T-helper 17 cell (primary cell): ENCODE results near the gene CTNND2. TPM values are rescaled to one million over a fixed set of nuclear protein-coding genes. Genes with fewer than 3 reads are reported as not detected.

Experiments
- ATAC-seq: fragments of 150-1000 bp; cut with Tn5 transposase; 2 replicates; pipeline ENCODE4 v1.10.0; 2021; ENCODE audit warnings: mild to moderate bottlenecking, moderate library complexity
- DNase-seq, 3 donors: peaks; one replicate each; pipeline versions ENCODE4 v3.0.0 to v3.0.0-alpha.2; 2020 to 2021
- H3K9me3 ChIP-seq: one replicate; pipeline ENCODE4 v1.7.0; 2013; ENCODE audit warnings: low read length, mild to moderate bottlenecking; ENCODE audit not compliant: control insufficient read depth, poor library complexity, severe bottlenecking
- H3K27ac Mint-ChIP-seq: one replicate; pipeline ENCODE4 v1.8.0; 2022; ENCODE audit warnings: mild to moderate bottlenecking, moderate library complexity, mixed read lengths
- H3K27me3 Mint-ChIP-seq: one replicate; pipeline ENCODE4 v1.8.0; 2022; ENCODE audit warnings: mixed read lengths
- H3K36me3 Mint-ChIP-seq: one replicate; pipeline ENCODE4 v1.8.0; 2022; ENCODE audit warnings: low read depth, mixed read lengths
- H3K4me1 Mint-ChIP-seq: one replicate; pipeline ENCODE4 v1.8.0; 2022; ENCODE audit warnings: mild to moderate bottlenecking, mixed read lengths
- H3K4me3 Mint-ChIP-seq: one replicate; pipeline ENCODE4 v1.8.0; 2022; ENCODE audit warnings: mild to moderate bottlenecking, moderate library complexity, mixed read lengths
- total RNA-seq, 4 donors: library from RNA in 2 of 4; stranded (reverse) in 2 of 4; gene quantifications; one replicate each; pipeline ENCODE4 v1.2.3 and lab custom pipeline; 2022 to 2026

The CTNND2 gene
- total RNA-seq, 2 donors from 2014 or later, result 0.94 to 1.6 TPM

DNA sequence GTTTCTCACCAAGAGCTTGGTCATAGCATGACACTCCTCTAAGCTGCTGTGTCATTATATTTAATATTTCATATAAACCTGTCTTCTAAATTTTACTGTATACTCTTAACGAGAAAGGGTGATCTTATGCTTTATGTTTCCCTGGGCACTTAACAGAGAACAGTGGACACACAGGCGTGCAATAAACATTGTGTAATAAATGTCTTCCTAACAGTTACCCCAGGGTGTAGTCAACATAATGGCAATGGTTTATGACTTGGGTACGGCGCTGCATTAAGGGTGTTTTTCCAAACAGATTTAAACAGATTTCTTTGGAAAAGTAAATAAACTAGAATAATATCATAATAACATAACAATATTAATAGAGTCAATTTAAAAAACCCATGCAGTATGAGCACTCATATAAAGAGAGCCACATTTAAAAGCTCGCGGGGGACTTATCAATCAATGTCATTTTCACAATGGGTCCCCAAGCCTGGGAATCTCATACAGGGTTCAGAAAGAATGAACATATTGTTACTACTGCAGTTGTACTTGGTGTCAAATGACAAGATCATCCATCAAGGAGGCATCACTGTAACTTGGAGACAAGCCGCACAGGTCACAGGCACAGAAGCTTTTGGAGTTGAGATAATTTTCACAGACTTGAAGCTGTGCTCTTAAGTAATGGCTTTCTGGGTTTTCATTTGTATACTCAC, 376.4 kb downstream of the CTNND2 start:
- H3K9me3 ChIP-seq, result no peaks in the 10 kb centered on the region
- DNase-seq (no peak), ATAC-seq (no peak)
- Mint-ChIP-seq H3K4me1 (no peaks in the 10 kb centered on the region), H3K27me3 (peaks cover 12% of the 10 kb centered on the region), H3K36me3 (no peaks in the 10 kb centered on the region), H3K27ac (no peak overlapping the region), H3K4me3 (no peak overlapping the region)

DNA sequence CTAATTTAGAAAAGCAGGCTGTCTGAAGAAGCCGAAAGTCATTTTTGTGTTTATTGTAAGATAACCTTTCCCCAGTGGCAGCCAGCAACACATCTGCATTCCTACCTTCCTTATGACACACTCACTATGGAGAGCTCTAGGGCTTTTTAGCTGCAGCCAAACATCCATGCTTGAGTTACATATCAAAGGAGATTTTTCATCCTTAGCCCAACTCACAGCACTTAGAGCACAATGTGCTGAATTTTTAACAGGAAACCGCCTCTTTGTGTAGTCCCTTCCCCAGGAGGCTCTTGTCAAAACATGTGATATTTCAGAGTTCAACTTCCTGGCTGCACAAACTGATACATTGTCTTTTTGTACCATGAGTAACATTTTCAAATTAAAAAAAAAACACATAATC, 379.2 kb downstream of the CTNND2 start:
- no peaks in the 10 kb centered on the region for H3K9me3 ChIP-seq
- ATAC-seq, result no peak
- no peaks in the 10 kb centered on the region for H3K36me3 Mint-ChIP-seq
- H3K27ac Mint-ChIP-seq, result no peak overlapping the region
- no peaks in the 10 kb centered on the region for H3K27me3 Mint-ChIP-seq
- no peak for DNase-seq
- no peaks in the 10 kb centered on the region for H3K4me1 Mint-ChIP-seq
- H3K4me3 Mint-ChIP-seq, result no peak overlapping the region

DNA sequence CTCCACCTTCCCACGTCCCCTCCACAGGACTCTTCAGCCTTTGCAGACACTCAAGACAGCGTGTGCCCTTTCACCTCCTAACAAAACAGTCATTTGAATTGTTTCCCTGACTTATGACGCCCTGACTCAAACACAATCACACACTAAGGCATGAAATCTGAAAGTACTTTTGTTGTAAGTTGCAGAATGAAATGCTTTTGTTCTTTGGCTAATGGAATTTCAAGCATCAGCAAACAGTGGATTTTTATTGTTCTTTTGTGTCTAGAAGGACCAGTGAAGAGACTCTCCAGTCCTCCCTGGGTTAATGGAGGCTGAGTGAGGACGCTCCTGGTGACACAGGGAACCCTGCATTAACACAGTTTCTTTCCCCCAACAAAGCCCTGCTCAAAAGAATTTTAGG, 380.1 kb downstream of the CTNND2 start:
- DNase-seq, result no peak

DNA sequence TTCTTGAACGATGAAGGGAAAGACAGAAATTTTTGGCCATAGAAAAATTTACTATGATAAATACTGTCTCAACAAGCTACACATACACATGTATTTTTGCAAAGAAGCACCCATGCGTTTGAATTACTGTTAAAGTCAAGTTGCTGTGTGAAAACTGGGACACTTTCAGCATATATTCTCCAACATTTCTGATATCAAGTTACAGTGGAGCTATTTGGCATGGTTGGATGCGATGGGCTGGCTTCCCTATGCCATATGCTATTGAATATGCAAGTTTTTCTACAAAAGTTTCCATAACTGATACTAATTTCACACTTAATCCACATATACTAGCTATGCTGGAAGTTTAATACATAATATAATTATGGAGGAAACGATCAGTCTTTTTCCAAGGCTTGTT, 381.4 kb downstream of the CTNND2 start:
- Mint-ChIP-seq H3K36me3 (no peaks in the 10 kb centered on the region), H3K4me3 (no peak overlapping the region), H3K27me3 (no peaks in the 10 kb centered on the region), H3K27ac (no peak overlapping the region), H3K4me1 (no peaks in the 10 kb centered on the region)
- DNase-seq, result no peak
- no peaks in the 10 kb centered on the region for H3K9me3 ChIP-seq
- ATAC-seq, result no peak

More for the DNA sequence above, 380.1 kb downstream of the CTNND2 start:
- H3K27ac Mint-ChIP-seq, result no peak overlapping the region
- ATAC-seq, result no peak
- H3K36me3 Mint-ChIP-seq, result no peaks in the 10 kb centered on the region
- no peak overlapping the region for H3K4me3 Mint-ChIP-seq
- no peaks in the 10 kb centered on the region for H3K27me3 Mint-ChIP-seq
- H3K4me1 Mint-ChIP-seq, result no peaks in the 10 kb centered on the region
- H3K9me3 ChIP-seq, result no peaks in the 10 kb centered on the region

DNA sequence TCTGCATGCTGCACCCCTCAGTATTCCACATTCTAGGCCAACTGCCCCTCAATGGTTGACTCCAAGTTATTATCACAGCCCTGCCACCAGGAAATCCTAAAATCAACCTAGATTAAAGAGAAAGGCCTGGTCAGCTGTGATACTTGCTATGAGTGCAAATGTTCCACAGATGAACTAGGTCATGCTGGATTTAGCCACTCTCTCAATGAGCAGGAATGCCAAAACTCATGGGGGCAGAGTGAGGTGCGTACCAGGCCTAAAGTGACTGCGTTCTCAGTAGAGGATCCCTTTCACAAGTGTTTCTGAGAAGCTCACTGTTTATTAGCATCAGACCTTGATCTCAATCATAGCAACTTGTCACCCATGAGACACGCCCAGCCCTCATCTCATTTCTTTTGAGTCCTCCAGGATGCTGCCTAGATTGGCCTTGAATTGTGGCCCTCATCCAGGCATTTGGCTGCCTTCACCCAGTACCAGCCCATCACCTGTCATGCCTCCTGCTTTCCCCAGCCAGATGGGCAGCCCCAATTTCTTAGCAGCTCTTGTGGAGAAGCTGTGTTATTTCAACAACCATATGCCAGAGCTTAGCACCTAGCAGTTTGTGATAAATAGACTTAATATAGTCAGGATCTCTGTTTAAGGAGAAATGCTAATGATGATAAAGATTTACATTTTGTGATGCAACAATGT, 383.9 kb downstream of the CTNND2 start:
- H3K27me3 Mint-ChIP-seq, result no peaks in the 10 kb centered on the region

DNA sequence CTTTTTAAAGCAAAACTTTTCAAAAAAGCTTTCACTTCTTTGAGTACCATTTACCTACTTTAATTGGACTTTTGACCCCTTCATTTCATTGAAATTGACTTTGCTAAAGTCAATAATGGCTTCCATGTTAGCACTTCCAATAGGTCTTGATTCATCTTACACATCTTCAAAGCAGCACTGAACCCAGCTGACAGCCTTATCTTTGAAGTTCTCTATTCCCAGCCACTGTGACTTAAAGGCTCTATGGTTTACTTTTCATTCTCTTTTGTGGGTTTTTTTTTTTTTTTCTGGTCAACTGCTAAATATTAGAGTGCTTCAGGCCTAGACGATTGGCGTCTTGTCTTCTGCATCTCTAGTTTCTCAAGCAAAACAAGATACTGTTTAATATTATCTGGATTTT, 385.0 kb downstream of the CTNND2 start:
- Mint-ChIP-seq H3K4me1 (no peaks in the 10 kb centered on the region), H3K27me3 (no peaks in the 10 kb centered on the region), H3K27ac (no peak overlapping the region), H3K4me3 (no peak overlapping the region), H3K36me3 (no peaks in the 10 kb centered on the region)
- DNase-seq (no peak), ATAC-seq (no peak)
- no peaks in the 10 kb centered on the region for H3K9me3 ChIP-seq

More for the DNA sequence above, 383.9 kb downstream of the CTNND2 start:
- H3K9me3 ChIP-seq, result no peaks in the 10 kb centered on the region
- H3K4me1 Mint-ChIP-seq, result no peaks in the 10 kb centered on the region
- DNase-seq (no peak), ATAC-seq (no peak)
- H3K27ac Mint-ChIP-seq, result no peak overlapping the region
- no peaks in the 10 kb centered on the region for H3K36me3 Mint-ChIP-seq
- no peak overlapping the region for H3K4me3 Mint-ChIP-seq

GRCh38 chr5:11518676-11519075, 385.6 kb downstream of the CTNND2 start:
- H3K9me3 ChIP-seq, result no peaks in the 10 kb centered on the region
- ATAC-seq (no peak), DNase-seq (no peak)
- Mint-ChIP-seq H3K27ac (no peak overlapping the region), H3K36me3 (no peaks in the 10 kb centered on the region), H3K27me3 (no peaks in the 10 kb centered on the region), H3K4me3 (no peak overlapping the region), H3K4me1 (no peaks in the 10 kb centered on the region)

DNA sequence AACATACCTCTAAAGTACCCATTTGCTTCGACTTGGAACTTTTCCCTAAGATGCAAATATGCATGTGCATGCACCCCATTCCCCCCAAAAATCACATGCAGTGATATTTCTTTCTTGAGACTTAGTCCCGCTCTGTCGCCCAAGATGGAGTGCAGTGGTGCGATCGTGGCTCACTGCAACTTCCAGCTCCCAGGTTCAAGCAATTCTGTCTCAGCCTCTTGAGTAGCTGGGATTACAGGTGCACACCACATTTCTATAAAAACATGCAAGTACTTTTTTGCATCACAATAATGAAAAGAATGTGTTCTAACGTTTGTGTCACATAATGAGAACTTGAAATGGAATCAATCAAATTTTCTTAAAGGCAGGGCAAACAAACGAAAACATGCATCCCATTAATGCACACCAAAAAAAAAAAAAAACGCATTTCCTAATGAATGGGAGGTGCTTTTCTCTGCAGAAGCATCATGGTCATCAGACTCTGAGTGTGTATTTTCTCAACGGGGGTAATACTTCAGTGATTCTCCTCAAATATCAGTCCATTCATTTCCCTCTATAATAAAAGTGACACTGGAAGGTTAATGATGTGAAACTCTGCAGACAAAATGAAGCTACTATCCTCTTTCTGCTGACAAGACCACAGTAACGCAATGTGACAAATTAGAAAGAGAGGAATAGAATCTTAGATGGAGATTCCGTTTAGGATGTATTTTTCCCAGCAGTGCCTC, 389.4 kb downstream of the CTNND2 start:
- DNase-seq, result no peak
- Mint-ChIP-seq H3K27ac (no peak overlapping the region), H3K36me3 (no peaks in the 10 kb centered on the region), H3K27me3 (no peaks in the 10 kb centered on the region), H3K4me1 (no peaks in the 10 kb centered on the region), H3K4me3 (no peak overlapping the region)
- no peak for ATAC-seq
- H3K9me3 ChIP-seq, result no peaks in the 10 kb centered on the region

GRCh38 chr5:11511878-11512277, 392.4 kb downstream of the CTNND2 start:
- Mint-ChIP-seq H3K4me1 (no peaks in the 10 kb centered on the region), H3K27me3 (no peaks in the 10 kb centered on the region)
- no peak for ATAC-seq

DNA sequence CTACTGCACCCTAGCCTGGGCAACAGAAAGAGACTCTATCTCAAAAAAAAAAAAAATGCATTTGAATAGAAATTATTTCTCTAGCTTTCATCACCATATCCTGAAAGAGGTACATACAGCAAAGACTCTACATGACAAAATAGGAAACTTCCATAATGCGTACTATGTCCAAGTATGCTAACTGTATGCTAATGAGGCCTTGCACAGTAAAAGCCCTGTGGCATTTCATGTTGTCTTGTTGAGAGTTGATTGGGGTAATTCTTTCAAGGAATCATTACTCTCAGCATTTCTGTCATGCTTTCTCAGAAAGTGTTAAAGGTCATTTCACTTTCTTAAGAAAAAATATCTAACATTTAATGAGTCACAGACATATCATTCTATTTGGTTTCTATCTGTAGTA, 393.4 kb downstream of the CTNND2 start:
- H3K27ac Mint-ChIP-seq, result no peak overlapping the region
- no peaks in the 10 kb centered on the region for H3K27me3 Mint-ChIP-seq
- DNase-seq, result no peak
- H3K9me3 ChIP-seq, result no peaks in the 10 kb centered on the region
- no peaks in the 10 kb centered on the region for H3K36me3 Mint-ChIP-seq
- no peak overlapping the region for H3K4me3 Mint-ChIP-seq
- no peaks in the 10 kb centered on the region for H3K4me1 Mint-ChIP-seq
- ATAC-seq, result no peak

More at GRCh38 chr5:11511878-11512277, 392.4 kb downstream of the CTNND2 start:
- no peaks in the 10 kb centered on the region for H3K9me3 ChIP-seq
- H3K4me3 Mint-ChIP-seq, result no peak overlapping the region
- no peak for DNase-seq
- no peak overlapping the region for H3K27ac Mint-ChIP-seq
- no peaks in the 10 kb centered on the region for H3K36me3 Mint-ChIP-seq

DNA sequence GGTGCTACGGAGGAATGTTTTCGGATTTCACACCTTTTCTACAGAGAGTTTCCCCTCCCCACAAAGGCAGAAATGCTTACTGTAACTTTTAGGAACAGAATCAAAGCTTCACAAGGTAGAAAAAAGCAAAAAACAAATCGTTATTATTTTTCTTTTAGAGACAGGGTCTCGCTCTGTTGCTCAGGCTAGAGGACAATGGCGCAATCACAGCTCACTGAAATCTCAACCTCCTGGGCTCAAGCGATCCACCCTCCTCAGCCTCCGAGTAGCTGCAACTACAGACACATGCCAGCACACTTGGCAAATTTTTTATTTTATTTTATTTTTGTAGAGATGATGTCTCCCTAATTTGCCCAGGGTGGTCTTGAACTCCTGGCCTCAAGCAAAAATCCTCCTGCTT, 394.5 kb downstream of the CTNND2 start:
- H3K9me3 ChIP-seq, result no peaks in the 10 kb centered on the region
- Mint-ChIP-seq H3K27me3 (no peaks in the 10 kb centered on the region), H3K4me1 (no peaks in the 10 kb centered on the region), H3K4me3 (no peak overlapping the region), H3K36me3 (no peaks in the 10 kb centered on the region), H3K27ac (no peak overlapping the region)
- ATAC-seq, result no peak
- DNase-seq, result no peak

DNA sequence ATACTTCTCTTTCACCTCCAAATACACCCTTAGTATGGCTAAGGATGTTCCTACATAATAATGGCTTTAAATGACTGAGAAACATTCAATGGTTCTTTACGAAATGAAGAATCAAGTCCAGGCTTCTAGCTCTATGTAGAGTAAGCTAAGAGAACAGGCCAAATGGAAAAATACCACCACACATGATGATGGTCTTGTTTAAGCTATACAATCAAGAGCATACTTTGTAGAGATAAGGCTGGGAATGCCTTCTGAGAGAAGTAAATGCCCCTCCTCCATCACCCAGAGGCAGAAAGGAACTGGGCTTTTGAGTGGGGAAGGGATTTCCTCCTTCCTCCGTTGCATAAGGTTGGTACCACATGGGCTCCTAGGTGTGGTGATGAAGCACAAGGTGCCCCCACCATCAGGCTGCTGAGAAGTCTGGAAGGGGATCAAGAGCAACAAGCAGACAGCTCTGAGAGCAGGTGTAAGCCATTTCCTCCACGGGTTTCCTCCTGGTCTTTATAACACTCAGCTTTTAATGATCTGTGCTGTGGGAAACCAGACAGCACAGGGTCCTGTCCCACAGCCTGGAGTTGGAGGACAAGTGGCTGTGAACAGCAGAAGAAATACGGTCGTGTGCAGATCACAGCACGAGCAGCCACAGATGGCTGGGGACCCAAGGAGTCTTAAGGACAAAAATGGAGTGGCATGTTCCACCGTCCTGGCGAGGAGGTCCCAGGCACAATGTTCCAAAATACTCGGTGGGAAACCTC, 396.9 kb downstream of the CTNND2 start:
- no peaks in the 10 kb centered on the region for H3K4me1 Mint-ChIP-seq
- H3K27me3 Mint-ChIP-seq, result no peaks in the 10 kb centered on the region
- H3K36me3 Mint-ChIP-seq, result no peaks in the 10 kb centered on the region
- ATAC-seq (no peak), DNase-seq (no peak)
- H3K9me3 ChIP-seq, result no peaks in the 10 kb centered on the region
- no peak overlapping the region for H3K27ac Mint-ChIP-seq
- no peak overlapping the region for H3K4me3 Mint-ChIP-seq

- H3K4me1 Mint-ChIP-seq, result no peaks in the 10 kb centered on the region
- H3K36me3 Mint-ChIP-seq, result no peaks in the 10 kb centered on the region
- no peak for ATAC-seq
- H3K4me3 Mint-ChIP-seq, result no peak overlapping the region
- H3K9me3 ChIP-seq, result no peaks in the 10 kb centered on the region
- H3K27me3 Mint-ChIP-seq, result peaks cover 11% of the 10 kb centered on the region
- no peak overlapping the region for H3K27ac Mint-ChIP-seq
- DNase-seq, result no peak
These were observed 399.4 kb downstream of the CTNND2 start for GRCh38 chr5:11504886-11505193.
